Inflammatory macrophage treated with lipopolysaccharide for 4 hours (primary cell): ENCODE measurements around the gene VPS8.
"Not testable (repeated sequence)": the region's sequence is repeated elsewhere in the genome, so short reads cannot be mapped to it uniquely, and the experiment has no call there.

Experiments used
- DNase-seq: peaks from one replicate; pipeline ENCODE4 v3.0.0-alpha.2; 2020

VPS8 gene

DNA sequence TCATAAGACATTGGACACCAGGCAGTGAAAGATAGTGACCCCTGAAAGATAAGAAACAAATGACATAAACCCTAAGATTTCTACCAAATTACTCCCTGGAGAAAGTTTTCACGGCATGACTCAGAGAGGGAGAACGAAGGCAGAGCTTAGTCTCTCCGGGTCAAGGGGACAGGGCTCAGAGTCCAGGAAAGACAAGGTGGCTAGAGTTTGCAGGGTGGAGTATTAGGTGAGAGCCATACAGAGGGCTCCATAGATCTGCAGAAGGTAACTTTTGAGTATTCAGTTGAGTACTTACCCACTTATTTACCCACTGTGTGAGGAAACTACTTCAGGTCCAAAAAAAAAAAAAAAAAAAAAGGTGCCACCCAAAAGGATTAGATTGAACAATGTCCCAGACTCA, 197.7 kb downstream of the VPS8 start:
- DNase-seq, result no peak

DNA sequence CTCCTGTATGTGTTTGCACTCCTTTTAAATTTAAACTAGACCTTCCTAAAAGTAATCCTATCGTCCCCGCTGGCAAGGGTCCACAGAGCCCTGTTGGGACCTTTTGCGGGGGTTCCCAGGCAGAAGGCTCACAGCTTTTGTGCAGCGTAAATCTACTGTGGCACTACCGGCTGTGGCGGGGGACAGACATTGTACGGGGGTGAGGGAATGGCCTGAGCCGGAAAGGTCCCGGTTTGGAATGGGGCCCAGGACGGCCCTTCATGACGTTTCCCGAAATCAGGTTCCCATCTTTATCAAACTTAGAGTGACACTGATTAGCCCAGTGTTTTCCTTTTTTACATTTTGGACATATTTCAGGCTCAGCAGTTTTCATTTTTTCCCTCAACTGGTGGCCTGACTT, 205.6 kb downstream of the VPS8 start:
- DNase-seq, result not testable (repeated sequence)

- DNase-seq, result not testable (repeated sequence)
Observed at GRCh38 chr3:185017996-185018395, 206.0 kb downstream of the VPS8 start.

GRCh38 chr3:185021256-185021655, 209.3 kb downstream of the VPS8 start:
- DNase-seq, result no peak

DNA sequence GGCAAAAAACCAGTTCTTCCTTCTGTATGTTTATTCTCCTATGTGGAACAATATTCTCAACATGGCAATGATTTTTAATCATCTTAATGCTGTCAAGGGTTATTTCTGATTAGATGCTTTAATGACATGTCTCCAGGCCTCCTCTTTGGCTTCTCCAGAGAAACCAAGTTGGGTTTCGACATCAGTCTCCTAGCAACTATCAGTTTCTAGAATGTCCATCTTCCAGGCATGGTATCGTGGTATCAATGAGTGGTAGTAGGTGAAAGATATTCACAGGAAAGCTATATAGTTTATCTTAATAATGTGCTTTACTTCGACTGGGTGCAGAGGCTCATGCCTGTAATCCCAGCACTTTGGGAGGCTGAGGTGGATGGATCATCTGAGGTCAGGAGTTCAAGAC, 212.4 kb downstream of the VPS8 start:
- no peak for DNase-seq

DNA sequence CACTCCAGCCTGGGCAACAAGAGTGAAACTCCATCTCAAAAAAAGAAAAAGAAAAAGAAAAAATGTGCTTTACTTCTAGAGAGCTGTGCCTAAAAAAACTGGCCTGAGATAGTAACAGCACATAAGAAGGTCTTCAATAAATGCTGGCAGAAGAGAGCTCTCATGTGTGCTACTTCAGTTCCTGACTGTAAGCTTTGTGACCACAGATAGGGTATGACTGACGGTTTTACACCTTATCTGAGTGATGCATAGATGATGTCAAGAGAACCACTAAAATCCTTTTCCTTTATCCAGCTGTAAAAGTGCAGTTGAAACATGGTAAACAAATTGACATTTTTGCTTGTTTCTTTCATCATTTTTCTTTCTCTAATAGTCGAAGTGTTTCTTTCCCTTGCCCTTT, 213.0 kb downstream of the VPS8 start:
- DNase-seq, result no peak

GRCh38 chr3:185028121-185028520, 216.2 kb downstream of the VPS8 start:
- DNase-seq, result no peak

DNA sequence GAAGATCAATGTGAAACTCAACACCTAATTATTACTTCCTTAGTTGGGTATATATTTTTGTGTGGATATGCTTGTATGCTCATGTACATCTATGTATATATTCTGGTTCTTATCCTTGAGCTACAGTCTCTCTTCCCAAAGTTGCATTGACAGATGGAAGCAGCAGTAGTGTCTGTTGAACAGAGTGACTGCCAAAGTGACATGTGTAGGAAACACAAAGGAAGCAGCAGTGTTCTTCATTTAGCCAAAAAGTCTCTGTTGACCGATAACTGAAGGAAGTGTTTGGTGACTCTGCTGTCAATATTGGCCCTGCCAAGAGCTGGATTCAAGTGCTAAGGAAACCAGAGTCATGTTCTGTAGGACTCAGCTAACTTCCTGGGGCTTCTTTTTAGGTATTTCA, 217.1 kb downstream of the VPS8 start:
- no peak for DNase-seq

DNA sequence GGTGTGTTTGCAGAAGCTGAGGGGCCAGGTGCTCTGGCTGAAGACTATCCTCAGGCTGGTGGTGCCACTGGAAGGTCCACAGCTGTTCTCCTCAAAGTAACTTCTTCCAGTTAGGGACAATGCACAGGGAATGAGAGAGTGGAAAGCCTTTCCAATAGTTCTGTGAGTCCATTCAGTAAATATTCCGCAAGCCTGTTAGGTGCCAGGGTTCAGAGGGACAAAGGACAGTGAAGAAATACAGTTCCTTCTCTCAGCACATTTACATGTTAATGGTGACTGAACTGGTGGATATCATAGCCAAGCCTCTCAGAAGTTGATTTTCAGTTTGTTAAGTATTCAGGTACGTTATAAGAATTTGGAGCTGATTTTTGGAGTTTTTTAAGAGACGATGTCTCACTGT, 218.4 kb downstream of the VPS8 start:
- no peak for DNase-seq

GRCh38 chr3:185030951-185031350, 219.0 kb downstream of the VPS8 start:
- no peak for DNase-seq

GRCh38 chr3:185037801-185038200, 225.8 kb downstream of the VPS8 start:
- DNase-seq, result no peak

DNA sequence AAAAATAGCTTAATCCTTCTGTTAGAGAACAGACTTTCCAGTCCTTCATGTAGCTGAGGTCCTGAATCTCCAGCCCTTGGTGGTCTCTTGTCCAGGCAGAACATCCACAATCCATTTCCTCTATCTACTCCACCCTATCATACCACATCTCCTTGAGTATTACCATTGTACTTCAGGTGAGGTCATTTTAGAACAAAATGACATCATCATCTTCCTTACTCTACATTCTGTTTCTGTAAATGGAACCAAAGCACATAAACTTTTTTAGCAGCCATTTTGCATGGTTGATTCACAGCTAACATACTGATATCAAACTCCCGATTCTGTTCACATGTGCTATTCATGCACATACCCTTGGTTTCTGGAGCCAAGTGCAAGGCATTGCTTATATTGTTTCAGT, 228.5 kb downstream of the VPS8 start:
- no peak for DNase-seq

DNA sequence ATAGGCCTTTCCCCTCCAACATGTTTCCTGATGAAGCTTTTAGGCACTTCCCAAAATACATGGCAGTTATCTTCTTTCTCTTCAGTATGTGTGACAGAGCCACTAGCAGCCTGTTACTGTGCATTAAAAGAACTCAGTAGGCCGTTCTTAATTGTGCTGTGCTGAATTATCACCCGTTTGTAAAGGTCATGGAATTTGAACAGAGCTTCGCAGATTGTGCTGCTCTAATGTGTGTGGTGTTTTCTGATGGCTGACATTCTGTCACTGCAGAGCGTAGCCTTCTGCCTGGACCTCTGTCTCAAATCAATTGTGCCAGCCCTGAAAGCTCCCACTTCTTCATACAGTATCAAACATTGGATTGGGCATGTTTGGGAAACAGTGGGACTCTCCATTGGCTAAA, 229.6 kb downstream of the VPS8 start:
- no peak for DNase-seq

DNA sequence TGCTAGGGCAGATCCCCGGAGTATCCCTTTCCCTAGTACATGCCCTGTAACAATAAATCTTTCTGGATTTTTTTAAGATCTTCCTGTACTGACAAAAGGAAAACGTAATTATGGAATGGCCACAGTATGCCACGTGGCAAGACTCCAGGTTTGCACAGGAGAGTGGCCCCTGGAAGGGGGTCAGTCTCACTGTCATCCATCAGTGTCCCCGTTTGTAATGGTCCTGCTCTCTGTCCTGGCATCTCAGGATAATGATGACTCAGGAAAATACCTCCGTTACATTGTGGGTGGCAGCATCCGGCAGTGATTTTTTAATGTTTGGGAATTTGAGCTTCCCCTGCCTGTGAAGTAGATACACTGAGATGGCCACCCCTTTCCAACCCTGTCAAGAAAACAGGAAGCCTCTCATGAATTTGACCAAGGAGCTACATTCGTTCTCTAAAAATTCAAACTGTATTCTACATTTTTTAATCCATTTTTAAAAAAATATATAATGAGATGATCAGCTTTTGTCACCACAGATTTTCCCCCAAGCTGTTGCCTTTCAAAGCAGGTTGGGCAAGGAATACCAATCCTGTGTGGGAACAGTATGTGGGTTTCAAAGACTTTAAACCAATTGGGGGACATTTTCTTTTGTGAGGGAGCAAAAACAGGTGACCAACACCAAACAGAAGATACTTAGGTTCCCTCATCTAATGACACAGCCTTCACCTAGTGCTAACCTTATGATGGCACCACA, 230.5 kb downstream of the VPS8 start:
- DNase-seq, result no peak

- DNase-seq, result no peak
Observed at GRCh38 chr3:185046164-185046515, 234.2 kb downstream of the VPS8 start.

DNA sequence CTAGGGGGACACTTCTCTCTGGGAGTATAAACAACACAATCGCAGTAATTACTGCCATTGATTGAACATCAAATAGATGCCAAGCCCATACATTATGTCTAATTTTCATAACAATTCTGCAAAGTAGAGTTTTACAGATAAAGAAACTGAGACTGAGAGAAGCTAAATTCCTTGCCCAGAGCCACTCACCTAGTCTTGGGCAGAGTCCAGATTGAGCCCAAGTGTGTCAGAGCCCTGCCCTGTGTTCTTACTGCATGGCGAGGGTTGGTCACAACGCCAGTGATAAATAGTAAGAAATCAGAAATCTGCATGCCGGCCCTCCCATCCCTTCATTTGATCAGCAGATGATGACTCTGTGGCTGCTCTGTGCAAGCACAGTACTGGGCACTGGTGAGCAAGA, 234.6 kb downstream of the VPS8 start:
- no peak for DNase-seq

GRCh38 chr3:185049710-185050109, 237.7 kb downstream of the VPS8 start:
- no peak for DNase-seq

- DNase-seq, result no peak
Observed at GRCh38 chr3:185051801-185052200, 239.8 kb downstream of the VPS8 start.

DNA sequence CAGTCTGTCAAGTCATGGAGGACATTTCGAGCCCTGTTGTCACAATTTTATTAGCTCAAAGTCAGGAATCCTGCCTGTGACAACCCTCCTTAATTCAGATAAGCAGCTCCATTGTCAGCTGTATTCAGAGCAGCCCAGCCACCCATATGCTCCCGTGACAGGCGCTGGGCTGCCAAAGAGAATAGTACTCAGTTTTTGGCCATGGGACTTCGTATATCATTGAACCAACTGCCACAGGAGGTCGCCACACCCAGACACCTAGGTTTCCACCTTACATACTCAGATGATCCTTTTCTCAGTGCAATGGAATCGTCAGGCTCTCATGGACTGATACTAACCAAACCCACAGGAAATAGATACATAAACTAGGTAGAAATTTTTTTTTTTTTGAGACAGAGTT, 240.7 kb downstream of the VPS8 start:
- DNase-seq, result no peak

GRCh38 chr3:185056908-185057307, 244.9 kb downstream of the VPS8 start:
- no peak for DNase-seq

DNA sequence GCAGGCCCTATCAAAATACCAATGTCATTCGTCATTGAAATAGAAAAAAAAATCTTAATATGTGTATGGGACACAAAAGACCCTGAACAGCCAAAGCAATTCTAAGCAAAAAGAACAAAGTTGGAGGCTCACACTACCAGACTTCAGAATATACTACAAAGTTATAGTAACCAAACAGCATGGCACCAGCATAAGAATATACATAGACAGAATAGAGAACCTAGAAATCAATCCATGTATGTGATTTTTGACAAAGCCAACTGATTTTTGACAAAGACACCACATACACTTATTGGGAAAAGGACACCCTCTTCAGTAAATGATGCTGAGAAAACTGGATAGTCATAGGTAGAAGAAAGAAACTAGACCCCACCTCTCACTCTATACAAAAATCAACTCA, 245.9 kb downstream of the VPS8 start:
- no peak for DNase-seq

DNA sequence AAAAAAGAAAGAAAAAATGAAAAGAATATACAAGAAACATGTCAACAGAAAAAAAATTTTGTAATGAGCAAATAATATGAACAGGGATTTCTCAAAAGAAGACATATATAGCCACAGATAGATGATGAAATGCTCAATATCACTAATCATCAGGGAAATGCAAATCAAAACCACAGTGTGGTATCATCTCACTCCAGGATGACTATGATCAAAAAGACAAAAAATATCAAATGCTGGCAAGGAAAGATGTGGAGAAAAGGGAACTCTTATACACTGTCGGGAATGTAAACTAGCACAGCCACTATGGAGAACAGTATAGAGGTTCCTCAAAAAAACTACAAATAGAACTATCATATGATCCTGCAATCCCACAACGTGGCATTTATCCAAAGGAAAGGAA, 246.8 kb downstream of the VPS8 start:
- DNase-seq, result peak; percentile 67

GRCh38 chr3:185059766-185060165, 247.8 kb downstream of the VPS8 start:
- peak; percentile 35 for DNase-seq

- no peak for DNase-seq
Observed at GRCh38 chr3:185060655-185061054, 248.7 kb downstream of the VPS8 start.

GRCh38 chr3:185062191-185062590, 250.2 kb downstream of the VPS8 start:
- no peak for DNase-seq

GRCh38 chr3:185063431-185063830, 251.5 kb downstream of the VPS8 start:
- no peak for DNase-seq
